HepG2 (cell line): ENCODE data around the gene OR52B2. TPM values are rescaled to one million over a fixed set of nuclear protein-coding genes. Genes with fewer than 3 reads are reported as not detected.

Source experiments
- ATAC-seq: fragments of 200-7000 bp; cut with Tn5 transposase; 3 replicates; pipeline ENCODE4 v1.9.1; 2020; ENCODE audit warnings: mild to moderate bottlenecking, moderate library complexity
- BruUV-seq: library from RNA; stranded (reverse); fragments of 400-500 nt; replicated peaks from 2 replicates; lab custom pipeline; 2021; lab: Mats Ljungman, UMichigan
- CTCF ChIA-PET: fragments of 300-600 bp; formaldehyde crosslinking; extraction: SDS; loops from one replicate; lab custom pipeline; 2021; ENCODE audit warnings: low total read pairs, inconsistent platforms, low intra/inter-chr PET ratio; lab: Yijun Ruan, JAX
- POLR2A ChIA-PET: fragments of 350-600 bp; sonication (Branson Sonifier 250); formaldehyde crosslinking; loops from one replicate; lab custom pipeline; 2020; ENCODE audit warnings: antibody characterized with exemption, inconsistent platforms; lab: Yijun Ruan, JAX
- DNase-seq: peaks from one replicate; pipeline ENCODE4 v3.0.0-alpha.2; 2015; ENCODE audit warnings: low spot score
- FAIRE-seq: peaks from 3 replicates; lab custom pipeline; 2011; peaks lifted over from hg19 to GRCh38; lab: Jason Lieb, UNC
- H2AFZ ChIP-seq: one replicate; pipeline ENCODE4 v1.6.1; 2011; ENCODE audit warnings: low read length, inconsistent platforms
- H3K27ac ChIP-seq: fragments of 300-600 bp; 3 replicates; pipeline ENCODE4 v1.8.0; 2011; ENCODE audit warnings: mixed run types, mild to moderate bottlenecking, mixed read lengths, low read length, inconsistent platforms; ENCODE audit not compliant: insufficient read depth; ENCODE audit errors: extremely low read length
- H3K27me3 ChIP-seq, 2 experiments: fragments of 200-600 bp in 1 of 2; 2 replicates in 1 of 2; 3 replicates in 1 of 2; pipeline versions ENCODE4 v1.6.0 to v1.8.0; 2011; ENCODE audit warnings: low read length in 2 of 2, mild to moderate bottlenecking in 2 of 2, moderate library complexity in 2 of 2, inconsistent platforms in 1 of 2; ENCODE audit not compliant: insufficient read depth in 2 of 2, control insufficient read depth in 1 of 2
- H3K36me3 ChIP-seq, 2 experiments: fragments of 200-600 bp in 1 of 2; replicated peaks in 1 of 2; 2 replicates in 1 of 2; 3 replicates in 1 of 2; pipeline versions ENCODE4 v1.5.1 to v1.8.0; 2011; ENCODE audit warnings: low read length in 2 of 2, inconsistent platforms in 1 of 2; ENCODE audit not compliant: insufficient read depth in 2 of 2, control insufficient read depth in 1 of 2
- H3K4me1 ChIP-seq: 2 replicates; pipeline ENCODE4 v1.5.1; 2012; ENCODE audit warnings: low read length, inconsistent platforms; ENCODE audit not compliant: insufficient read depth
- H3K4me2 ChIP-seq: 2 replicates; pipeline ENCODE4 v1.6.0; 2011; ENCODE audit warnings: low read depth, low read length, inconsistent platforms
- H3K4me3 ChIP-seq, 3 experiments: fragments of 200-600 bp in 1 of 3; sonication (generic), shearing (Covaris generic) in 1 of 3; replicated peaks in 1 of 3; 2 replicates each; pipeline ENCODE4 v1.5.1; 2011 to 2016; ENCODE audit warnings: low read length in 3 of 3, inconsistent platforms in 2 of 3, low read depth in 2 of 3, mild to moderate bottlenecking in 2 of 3, control low read depth in 1 of 3, mixed read lengths in 1 of 3; ENCODE audit not compliant: insufficient read depth in 1 of 3
- H3K79me2 ChIP-seq: one replicate; pipeline ENCODE4 v1.6.1; 2011; ENCODE audit warnings: low read length, inconsistent platforms; ENCODE audit not compliant: insufficient read depth
- H3K9ac ChIP-seq: 2 replicates; pipeline ENCODE4 v1.6.0; 2011; ENCODE audit warnings: mild to moderate bottlenecking, low read depth, low read length, inconsistent platforms; ENCODE audit not compliant: insufficient read depth
- H3K9me3 ChIP-seq: 2 replicates; pipeline ENCODE4 v1.5.1; 2012; ENCODE audit warnings: mild to moderate bottlenecking, low read length
- H4K20me1 ChIP-seq: 2 replicates; pipeline ENCODE4 v1.6.0; 2011; ENCODE audit warnings: inconsistent platforms, mild to moderate bottlenecking, low read length, moderate library complexity; ENCODE audit not compliant: insufficient read depth
- ARID2 ChIP-seq: sonication (generic); formaldehyde crosslinking; IDR thresholded peaks from 2 replicates; pipeline ENCODE4 v1.8.1; 2022; ENCODE audit warnings: mild to moderate bottlenecking, missing genetic modification reagents, borderline replicate concordance
- CBX2 ChIP-seq, 2 experiments: fragments of 200-600 bp in 1 of 2; sonication (generic); formaldehyde crosslinking in 1 of 2; IDR thresholded peaks; 2 replicates each; pipeline versions ENCODE4 v1.7.0 to v1.8.1; 2018 to 2022; ENCODE audit warnings: low read depth in 2 of 2, low read length in 1 of 2, mild to moderate bottlenecking in 1 of 2, missing genetic modification reagents in 1 of 2
- CEBPB ChIP-seq: IDR thresholded peaks from 2 replicates; pipeline ENCODE4 v1.6.1; 2011; ENCODE audit warnings: low read depth, low read length, improper control_type of control experiment, borderline replicate concordance
- KLF13 ChIP-seq: sonication (generic); formaldehyde crosslinking; IDR thresholded peaks from 2 replicates; pipeline ENCODE4 v1.4.0; 2020; ENCODE audit warnings: mild to moderate bottlenecking, missing genetic modification reagents
- PLRG1 ChIP-seq: fragments of 450-650 bp; conservative IDR thresholded peaks from 2 replicates; pipeline ENCODE4 v1.6.1; 2016
- RAD51 ChIP-seq: fragments of 450-650 bp; IDR thresholded peaks from 2 replicates; pipeline ENCODE4 v1.6.1; 2016; ENCODE audit warnings: borderline replicate concordance
- TBL1XR1 ChIP-seq: fragments of 150-350 bp; IDR thresholded peaks from 2 replicates; pipeline ENCODE4 v1.6.1; 2014; ENCODE audit warnings: borderline replicate concordance, low read length; ENCODE audit not compliant: partially characterized antibody
- ZBTB34 ChIP-seq: sonication (generic); formaldehyde crosslinking; IDR thresholded peaks from 2 replicates; pipeline ENCODE4 v1.8.0; 2022; ENCODE audit warnings: mild to moderate bottlenecking, missing genetic modification reagents
- ZFP36L1 ChIP-seq: sonication (generic); formaldehyde crosslinking; IDR thresholded peaks from 2 replicates; pipeline ENCODE4 v1.8.0; 2022; ENCODE audit warnings: mild to moderate bottlenecking, missing genetic modification reagents, moderate library complexity
- ZFP41 ChIP-seq: sonication (generic); formaldehyde crosslinking; IDR thresholded peaks from 2 replicates; pipeline ENCODE4 v1.4.0; 2020; ENCODE audit warnings: mild to moderate bottlenecking, missing genetic modification reagents, borderline replicate concordance
- ZNF101 ChIP-seq: sonication (generic); formaldehyde crosslinking; IDR thresholded peaks from 2 replicates; pipeline ENCODE4 v1.4.0; 2020; ENCODE audit warnings: mild to moderate bottlenecking, low read depth, missing genetic modification reagents, borderline replicate concordance
- ZNF792 ChIP-seq: IDR thresholded peaks from 2 replicates; pipeline ENCODE4 v1.6.1; 2016
- WGBS: methylation state at CpG from one replicate; pipeline ENCODE4 v1.1.6; 2017; ENCODE audit warnings: low lambda C conversion rate; 5-methylcytosine and 5-hydroxymethylcytosine counted together
- in situ Hi-C: cut with HindIII; loops from 2 replicates; pipeline ENCODE4 v1.10.0; 2017; ENCODE audit warnings: low pct_unique_long_range_greater_than_20kb; ENCODE audit not compliant: extremely low pct_ligation_motif_present
- intact Hi-C: fragments of 100-400 bp; cut with micrococcal nuclease; formaldehyde crosslinking; loops from one replicate; pipeline ENCODE4 v1.10.0; 2022; ENCODE audit not compliant: unreplicated experiment
- polyA plus RNA-seq, 8 experiments: library from polyadenylated mRNA; depleted of rRNA in 3 of 8; stranded (reverse) in 7 of 8; unstranded in 1 of 8; fragments of >200 nt; fragmentation: Illumina TruSeq in 4 of 8; extraction: Trizol in 4 of 8; gene quantifications; 2 replicates each; pipeline versions ENCODE4 v1.2.1 to v1.2.3, GENCODE V29; 2011 to 2016; ENCODE audit warnings: low read depth in 4 of 8, missing spikeins in 1 of 8, mixed read lengths in 1 of 8; ENCODE audit not compliant: insufficient read depth in 1 of 8
- total RNA-seq, 5 experiments: library from RNA; depleted of rRNA; stranded (reverse); fragments of >200 nt; fragmentation: Illumina TruSeq; extraction: Trizol; gene quantifications; 2 replicates each; pipeline ENCODE4 v1.2.3, GENCODE V29; 2016; ENCODE audit warnings: low read depth in 1 of 5

Gene OR52B2
- total and polyA plus RNA-seq, 2 of the 13 experiments (the other 11 are each of a cell fraction or from before 2014, with no cell fraction given): not detected

- FAIRE-seq (no peak), ATAC-seq (no peak), DNase-seq (no peak)
- H4K20me1 ChIP-seq: no peaks in the 10 kb centered on the region
- no peak overlapping the region for H3K27ac ChIP-seq
- no peak overlapping the region for H3K4me2 ChIP-seq
- H3K36me3 ChIP-seq: no peaks in the 10 kb centered on the region
- in situ Hi-C loops (no loop called here), intact Hi-C loops (no loop called here)
- 56% methylated on average over 4 of the region's 4 CpGs for WGBS
- H3K4me3 ChIP-seq: no peak overlapping the region
- no peaks in the 10 kb centered on the region for H3K9me3 ChIP-seq
- CTCF ChIA-PET: no interaction called here
- TF ChIP-seq KLF13 (no peak), CEBPB (peak; percentile 1; the same call in 1 of the 2 replicates)
- peaks cover 1 to 5% of the 10 kb centered on the region in 2 experiments; a peak in 3 of 5 replicates for H3K27me3 ChIP-seq
- no peak overlapping the region for H3K9ac ChIP-seq
- no peaks in the 10 kb centered on the region for H3K79me2 ChIP-seq
- POLR2A ChIA-PET: no interaction called here
- no peaks in the 10 kb centered on the region for H3K4me1 ChIP-seq
- H2AFZ ChIP-seq: no peak overlapping the region
- BruUV-seq: no TSS peak
Measured at GRCh38 chr11:6200975-6201374, 30.8 kb upstream of the OR52B2 start.

DNA sequence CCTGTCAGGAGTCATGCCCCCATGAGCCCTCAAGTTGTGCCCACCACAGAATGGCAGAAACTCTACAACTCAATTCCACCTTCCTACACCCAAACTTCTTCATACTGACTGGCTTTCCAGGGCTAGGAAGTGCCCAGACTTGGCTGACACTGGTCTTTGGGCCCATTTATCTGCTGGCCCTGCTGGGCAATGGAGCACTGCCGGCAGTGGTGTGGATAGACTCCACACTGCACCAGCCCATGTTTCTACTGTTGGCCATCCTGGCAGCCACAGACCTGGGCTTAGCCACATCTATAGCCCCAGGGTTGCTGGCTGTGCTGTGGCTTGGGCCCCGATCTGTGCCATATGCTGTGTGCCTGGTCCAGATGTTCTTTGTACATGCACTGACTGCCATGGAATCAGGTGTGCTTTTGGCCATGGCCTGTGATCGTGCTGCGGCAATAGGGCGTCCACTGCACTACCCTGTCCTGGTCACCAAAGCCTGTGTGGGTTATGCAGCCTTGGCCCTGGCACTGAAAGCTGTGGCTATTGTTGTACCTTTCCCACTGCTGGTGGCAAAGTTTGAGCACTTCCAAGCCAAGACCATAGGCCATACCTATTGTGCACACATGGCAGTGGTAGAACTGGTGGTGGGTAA, 29.2 kb upstream of the OR52B2 start, which contains the start of gene OR52W1:
Gene OR52W1, plus strand, starts transcription at position 51 of the 637 bp plus-strand sequence. Its CDS starts 0 bp downstream, at position 51.
- Histone ChIP-seq H3K36me3 (no peaks in the 10 kb centered on the region), H3K27ac (no peak within 1 kb of the TSS), H3K4me1 (no peaks in the 10 kb centered on the region), H3K79me2 (no peaks in the 10 kb centered on the region), H3K9me3 (no peaks in the 10 kb centered on the region), H3K4me2 (no peak within 1 kb of the TSS), H3K27me3 (peaks cover 1 to 5% of the 10 kb centered on the region in 2 experiments; a peak in 3 of 5 replicates), H2AFZ (no peak within 1 kb of the TSS), H3K4me3 (no peak within 1 kb of the TSS), H3K9ac (no peak within 1 kb of the TSS), H4K20me1 (no peaks in the 10 kb centered on the region)
- CTCF ChIA-PET: no interaction called here
- ATAC-seq (no peak), FAIRE-seq (no peak), DNase-seq (no peak)
- no TSS peak for BruUV-seq
- 71% methylated on average over 1 of the region's 5 CpGs for WGBS
- POLR2A ChIA-PET: no interaction called here
- intact Hi-C loops (no loop called here), in situ Hi-C loops (no loop called here)
- TF ChIP-seq ZFP41 (no peak), ZFP36L1 (CRISPR knock-in tag) (no peak), TBL1XR1 (no peak), ARID2 (CRISPR knock-in tag) (no peak), PLRG1 (no peak), ZNF792 (no peak), CBX2 (IDR thresholded peaks at IDR 0.05; ENCODE audit: low read depth, low read length) (no peak), CBX2 (CRISPR knock-in tag; IDR thresholded peaks at IDR 0.05; ENCODE audit: low read depth) (no peak), RAD51 (no peak), ZBTB34 (CRISPR knock-in tag) (no peak), ZNF101 (no peak)
